Upper lobe of left lung (tissue), 6 donors: ENCODE measurements around the gene PABPN1L. TPM values are rescaled to one million over a fixed set of nuclear protein-coding genes. Genes with fewer than 3 reads are reported as not detected.
A peak's percentile ranks its signal among the peaks of the same experiment; 100 is the strongest.

Experiments
- ATAC-seq, 2 donors: fragments of 200-7000 bp; cut with Tn5 transposase; one replicate each; pipeline ENCODE4 v1.9.1; 2022; ENCODE audit warnings: mild to moderate bottlenecking in 2 of 2, moderate library complexity in 2 of 2; ENCODE audit not compliant: low FRiP score in 2 of 2
- DNase-seq, 2 donors: peaks; one replicate each; pipeline ENCODE4 v3.0.0-alpha.2; 2019 to 2020
- H3K27ac ChIP-seq, 4 donors: fragments of 200-600 bp; sonication (generic); one replicate each; pipeline ENCODE4 v1.5.1; 2016 to 2019
- H3K27me3 ChIP-seq, 4 donors: fragments of 200-600 bp; sonication (generic); one replicate each; pipeline ENCODE4 v1.5.1; 2017 to 2019
- H3K36me3 ChIP-seq, 4 donors: fragments of 200-600 bp; sonication (generic); one replicate each; pipeline ENCODE4 v1.5.1; 2016 to 2019
- H3K4me1 ChIP-seq, 4 donors: fragments of 200-600 bp; sonication (generic); one replicate each; pipeline ENCODE4 v1.5.1; 2018 to 2019
- H3K4me3 ChIP-seq, 4 donors: fragments of 200-600 bp; sonication (generic); one replicate each; pipeline ENCODE4 v1.5.1; 2017 to 2019; ENCODE audit warnings: mild to moderate bottlenecking in 2 of 4, moderate library complexity in 1 of 4
- H3K9me3 ChIP-seq, 4 donors: fragments of 200-600 bp; sonication (generic); one replicate each; pipeline ENCODE4 v1.5.1; 2018 to 2019
- EP300 ChIP-seq, 4 donors: sonication (generic); formaldehyde crosslinking; IDR thresholded peaks; one replicate each; pipeline ENCODE4 v1.5.1; 2017; ENCODE audit warnings: antibody characterized with exemption in 4 of 4, control low read depth in 2 of 4
- POLR2A ChIP-seq, 4 donors: fragments of 450-650 bp; IDR thresholded peaks; one replicate each; pipeline ENCODE4 v1.5.1; 2016 to 2017; ENCODE audit warnings: antibody characterized with exemption in 4 of 4, mild to moderate bottlenecking in 2 of 4
- POLR2AphosphoS5 ChIP-seq, 2 donors: sonication (generic); formaldehyde crosslinking; IDR thresholded peaks; one replicate each; pipeline ENCODE4 v1.5.1; 2017; ENCODE audit warnings: antibody characterized with exemption in 2 of 2
- WGBS, 2 donors: methylation state at CpG; one replicate each; pipeline ENCODE4 v1.1.5; 2017 to 2018; 5-methylcytosine and 5-hydroxymethylcytosine counted together
- total RNA-seq, 6 donors: library from RNA; depleted of rRNA in 4 of 6; stranded (reverse); fragments of >200 nt in 4 of 6; gene quantifications; one replicate each; pipeline versions ENCODE4 v1.1.0 to v1.2.1, GENCODE V29; 2016 to 2021
- TF ChIP-seq, protein P1 (sequence below), 6 experiments: fragments of 450-650 bp in 4 of 6; fragments of 200-600 bp in 2 of 6; sonication (generic) in 2 of 6; IDR thresholded peaks; one replicate each; pipeline ENCODE4 v1.5.1; 2016 to 2019; ENCODE audit warnings: antibody characterized with exemption in 6 of 6
- donor health status: DM: no; HTN: no; CAD: no; lungs with moderate emphysema.
- donor health status: DM: no; HTN: yes; CAD: no; lungs with severe emphysema.

PABPN1L gene
- total RNA-seq, 6 donors from 2014 or later, result 0.20 TPM; not detected in 5

DNA sequence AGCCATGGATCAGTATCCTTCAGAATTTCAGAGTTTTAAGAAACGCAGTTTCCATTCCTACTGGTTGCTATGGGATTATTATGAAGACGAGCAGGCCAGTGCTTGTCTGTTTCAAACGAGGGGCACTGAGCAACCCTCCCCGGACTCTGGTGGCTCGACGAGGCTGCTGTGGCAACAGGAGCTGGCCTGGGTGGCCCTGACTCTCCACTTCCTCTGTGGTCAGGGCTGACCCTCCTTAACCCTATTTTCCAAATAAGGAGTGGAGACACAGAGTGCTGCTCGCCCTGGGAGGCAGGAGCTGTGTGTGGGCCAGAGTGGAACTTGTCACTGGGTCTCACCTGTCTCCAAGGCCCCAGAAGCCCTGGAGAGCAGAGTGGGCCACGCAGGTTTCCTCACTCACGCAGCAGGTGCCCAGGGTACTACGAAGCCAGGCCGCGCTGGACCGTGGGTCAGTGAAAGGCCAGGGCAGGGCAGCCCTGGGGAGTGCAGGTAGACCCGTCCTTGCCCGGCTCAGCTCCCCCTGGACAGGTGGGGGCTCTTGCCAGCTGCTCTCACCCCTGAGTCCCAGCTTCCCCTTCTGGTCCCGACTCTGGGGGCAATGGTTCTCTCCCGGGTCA is 13.0 kb downstream of the PABPN1L start:
- 71 to 76% methylated on average over 9 to 17 of the region's 17 CpGs for WGBS, 2 donors
- Histone ChIP-seq H3K27ac (peak overlapping the region in 2 of 4 donors; percentile 34 to 35), H3K4me3 (no peak overlapping the region), H3K27me3 (no peaks in the 10 kb centered on the region), H3K9me3 (no peaks in the 10 kb centered on the region), H3K4me1 (peaks cover 26 to 44% (median 39%) of the 10 kb centered on the region in 4 donors), H3K36me3 (peaks cover 0 to 14% (median 12%) of the 10 kb centered on the region in 4 donors)
- TF ChIP-seq EP300 (IDR thresholded peaks at IDR 0.05), result no peak
- TF ChIP-seq, protein P1, sequence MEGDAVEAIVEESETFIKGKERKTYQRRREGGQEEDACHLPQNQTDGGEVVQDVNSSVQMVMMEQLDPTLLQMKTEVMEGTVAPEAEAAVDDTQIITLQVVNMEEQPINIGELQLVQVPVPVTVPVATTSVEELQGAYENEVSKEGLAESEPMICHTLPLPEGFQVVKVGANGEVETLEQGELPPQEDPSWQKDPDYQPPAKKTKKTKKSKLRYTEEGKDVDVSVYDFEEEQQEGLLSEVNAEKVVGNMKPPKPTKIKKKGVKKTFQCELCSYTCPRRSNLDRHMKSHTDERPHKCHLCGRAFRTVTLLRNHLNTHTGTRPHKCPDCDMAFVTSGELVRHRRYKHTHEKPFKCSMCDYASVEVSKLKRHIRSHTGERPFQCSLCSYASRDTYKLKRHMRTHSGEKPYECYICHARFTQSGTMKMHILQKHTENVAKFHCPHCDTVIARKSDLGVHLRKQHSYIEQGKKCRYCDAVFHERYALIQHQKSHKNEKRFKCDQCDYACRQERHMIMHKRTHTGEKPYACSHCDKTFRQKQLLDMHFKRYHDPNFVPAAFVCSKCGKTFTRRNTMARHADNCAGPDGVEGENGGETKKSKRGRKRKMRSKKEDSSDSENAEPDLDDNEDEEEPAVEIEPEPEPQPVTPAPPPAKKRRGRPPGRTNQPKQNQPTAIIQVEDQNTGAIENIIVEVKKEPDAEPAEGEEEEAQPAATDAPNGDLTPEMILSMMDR (IDR thresholded peaks at IDR 0.05), result no peak
- no peak for ATAC-seq
- peak; percentile 57 to 63 for DNase-seq

DNA sequence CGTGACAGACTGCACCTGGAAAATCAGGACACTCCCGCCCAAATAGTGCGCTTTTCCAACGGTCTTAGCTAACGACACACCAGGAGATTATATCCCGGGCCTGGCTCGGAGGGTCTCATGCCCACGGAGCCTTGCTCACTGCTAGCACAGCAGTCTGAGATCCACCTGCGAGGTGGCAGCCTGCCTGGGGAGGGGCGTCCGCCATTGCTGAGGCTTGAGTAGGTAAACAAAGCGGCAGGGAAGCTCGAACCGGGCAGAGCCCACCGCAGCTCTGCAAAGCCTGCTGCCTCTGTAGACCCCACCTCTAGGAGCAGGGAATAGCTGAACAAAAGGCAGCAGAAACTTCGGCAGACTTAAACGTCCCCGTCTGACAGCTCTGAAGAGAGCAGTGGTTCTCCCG is 14.8 kb downstream of the PABPN1L start:
- peaks cover 0 to 24% (median 15%) of the 10 kb centered on the region in 4 donors for H3K36me3 ChIP-seq

DNA sequence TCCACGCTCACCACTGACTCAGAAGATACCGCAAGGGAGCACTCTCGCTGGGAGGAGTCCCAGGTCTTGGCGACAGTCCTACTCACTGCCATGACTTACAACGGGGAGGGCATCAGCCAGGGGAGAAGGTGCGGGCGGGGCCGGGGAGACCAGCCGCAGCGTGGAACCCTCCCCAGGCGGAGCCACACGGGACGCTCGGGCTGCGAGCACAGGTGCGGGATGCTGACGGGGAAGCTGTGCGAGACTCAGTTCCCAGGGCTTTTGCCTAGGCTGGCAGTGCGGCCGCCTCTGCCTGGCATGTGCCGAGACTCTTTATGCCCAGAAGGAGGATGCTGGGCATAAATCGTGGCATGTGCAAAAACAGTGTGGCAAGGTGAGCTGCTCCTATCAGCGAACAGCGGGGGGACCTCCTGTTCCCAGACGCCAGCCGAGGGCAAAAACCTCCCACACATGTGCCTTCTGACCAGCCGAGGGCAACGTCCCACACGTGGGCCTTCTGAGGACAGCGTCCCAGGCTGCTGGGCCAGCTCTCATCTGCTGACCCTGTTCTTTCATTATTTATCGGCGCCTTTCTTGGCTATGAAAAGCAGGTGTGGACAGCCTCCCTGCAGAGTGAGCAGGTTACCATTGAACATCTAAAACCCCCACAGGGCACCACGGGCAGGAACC is 15.8 kb downstream of the PABPN1L start:
- H3K27ac ChIP-seq, result no peak overlapping the region
- DNase-seq (peak in 1 of 2 donors; percentile 68), ATAC-seq (no peak)
- no peak overlapping the region for H3K4me3 ChIP-seq
- TF ChIP-seq, protein P1 (IDR thresholded peaks at IDR 0.05), result no peak
- TF ChIP-seq POLR2AphosphoS5 (IDR thresholded peaks at IDR 0.05), result no peak
- H3K36me3 ChIP-seq, result peaks cover 0 to 24% (median 15%) of the 10 kb centered on the region in 4 donors
- H3K4me1 ChIP-seq, result peaks cover 12 to 25% (median 24%) of the 10 kb centered on the region in 4 donors
- 92 to 95% methylated on average over 30 to 33 of the region's 33 CpGs for whole genome bisulfite sequencing, 2 donors
- no peaks in the 10 kb centered on the region for H3K9me3 ChIP-seq
- no peaks in the 10 kb centered on the region for H3K27me3 ChIP-seq

More for the DNA sequence above, 14.8 kb downstream of the PABPN1L start:
- Histone ChIP-seq H3K27ac (no peak overlapping the region), H3K27me3 (no peaks in the 10 kb centered on the region), H3K4me1 (peaks cover 19 to 34% (median 31%) of the 10 kb centered on the region in 4 donors), H3K9me3 (no peaks in the 10 kb centered on the region), H3K4me3 (no peak overlapping the region)
- ATAC-seq (no peak), DNase-seq (peak in 1 of 2 donors; percentile 56)
- TF ChIP-seq POLR2A (IDR thresholded peaks at IDR 0.05), result no peak
- no peak for TF ChIP-seq EP300 (IDR thresholded peaks at IDR 0.05)
- no peak for TF ChIP-seq POLR2AphosphoS5 (IDR thresholded peaks at IDR 0.05)
- TF ChIP-seq, protein P1 (IDR thresholded peaks at IDR 0.05), result no peak
- WGBS, 2 donors, result 90 to 97% methylated on average over 15 to 17 of the region's 19 CpGs

DNA sequence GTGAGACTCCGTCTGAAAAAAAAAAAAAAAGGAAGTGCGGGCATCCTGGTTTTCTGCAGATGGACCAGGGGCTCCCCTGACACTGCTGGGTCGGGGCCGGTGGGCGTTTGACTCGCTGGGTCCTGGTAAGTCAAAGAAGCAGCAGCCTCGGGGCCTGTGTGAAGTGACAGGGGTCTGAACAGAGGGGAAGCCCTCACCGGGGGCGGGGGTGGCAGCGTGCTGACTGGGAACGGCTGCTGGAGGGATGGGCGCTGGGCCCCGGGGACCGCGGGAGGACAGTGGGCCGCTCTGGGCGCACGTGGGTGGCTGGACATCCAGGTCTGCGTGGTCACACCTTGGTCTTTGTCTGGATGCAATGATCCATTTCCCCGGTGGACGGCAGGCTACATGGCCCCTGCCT is 17.9 kb downstream of the PABPN1L start:
- peaks cover 0 to 24% (median 18%) of the 10 kb centered on the region in 4 donors for H3K36me3 ChIP-seq
- H3K27ac ChIP-seq, result no peak overlapping the region
- peaks cover 2 to 4% (median 4%) of the 10 kb centered on the region in 4 donors for H3K4me1 ChIP-seq
- no peak overlapping the region for H3K4me3 ChIP-seq
- WGBS, 2 donors, result 92 to 95% methylated on average over 15 to 18 of the region's 21 CpGs
- DNase-seq (peak in 1 of 2 donors; percentile 68), ATAC-seq (no peak)
- no peaks in the 10 kb centered on the region for H3K9me3 ChIP-seq
- H3K27me3 ChIP-seq, result no peaks in the 10 kb centered on the region
- TF ChIP-seq EP300 (IDR thresholded peaks at IDR 0.05) (no peak), POLR2A (IDR thresholded peaks at IDR 0.05) (no peak), POLR2AphosphoS5 (IDR thresholded peaks at IDR 0.05) (no peak)
- TF ChIP-seq, protein P1 (IDR thresholded peaks at IDR 0.05), result no peak
